Spleen (tissue), 7 donors: Measurements from ENCODE around the gene RNF166.
A peak's percentile ranks its signal among the peaks of the same experiment; 100 is the strongest.

Experiments used
- CTCF ChIP-seq, 11 experiments: fragments of 200-600 bp in 7 of 11; fragments of 450-650 bp in 4 of 11; sonication (generic) in 4 of 11; IDR thresholded peaks in 8 of 11; conservative IDR thresholded peaks in 3 of 11; 1 replicate in 7 of 11; 2 replicates in 4 of 11; pipeline versions ENCODE4 v1.4.0 to v1.8.0; 2016 to 2021; ENCODE audit warnings: antibody characterized with exemption in 11 of 11, inconsistent platforms in 4 of 11, mild to moderate bottlenecking in 1 of 11
- POLR2A ChIP-seq, 3 donors: fragments of 450-650 bp; IDR thresholded peaks; one replicate each; pipeline ENCODE4 v1.5.1; 2017; ENCODE audit warnings: antibody characterized with exemption in 3 of 3, mild to moderate bottlenecking in 1 of 3
- donor health status: DM: no; HTN: no; CAD: no; lungs with moderate emphysema.
- donor health status: DM: no; HTN: no; CAD: no.
- donor health status: DM: no; HTN: no; CAD: no.

- TF ChIP-seq CTCF (IDR thresholded peaks at IDR 0.05 in 8 of 11, conservative IDR thresholded peaks at IDR 0.05 in 3 of 11) (peak in 1 of 11 experiments; percentile 55), POLR2A (IDR thresholded peaks at IDR 0.05) (peak in 1 of 3 donors; percentile 76)
These were observed 43.2 kb downstream of the RNF166 start, which contains the start of gene MVD for GRCh38 chr16:88662843-88663606.
